H1 (cell line): ENCODE results near the gene STX18. TPM values are rescaled to one million over a fixed set of nuclear protein-coding genes. Genes with fewer than 3 reads are reported as not detected.

ENCODE experiments used
- CTCF ChIA-PET: fragments of 300-600 bp; sonication (Branson Sonifier 250); formaldehyde crosslinking; loops from one replicate; lab custom pipeline; 2021; ENCODE audit not compliant: partially characterized antibody; lab: Charles Lee
- POLR2A ChIA-PET: fragments of 300-600 bp; sonication (Branson Sonifier 250); formaldehyde crosslinking; loops from one replicate; lab custom pipeline; 2021; ENCODE audit warnings: inconsistent platforms; ENCODE audit not compliant: partially characterized antibody; lab: Charles Lee
- DNase-seq, 2 experiments: peaks; one replicate each; pipeline versions ENCODE4 v3.0.0 to v3.0.0-alpha.2; 2010 to 2022; ENCODE audit warnings: low spot score in 2 of 2, low read depth in 1 of 2, mixed read lengths in 1 of 2
- FAIRE-seq: peaks from 2 replicates; lab custom pipeline; 2011; peaks lifted over from hg19 to GRCh38; lab: Jason Lieb, UNC
- H2AFZ ChIP-seq: 2 replicates; pipeline ENCODE4 v1.8.1; 2012; ENCODE audit warnings: low read length, inconsistent platforms
- H2AK5ac ChIP-seq: 2 replicates; pipeline ENCODE4 v1.6.1; 2013; ENCODE audit warnings: low read depth, low read length
- H2BK120ac ChIP-seq: replicated peaks from 2 replicates; pipeline ENCODE3; 2013; ENCODE audit warnings: low read depth, low read length, inconsistent platforms
- H2BK12ac ChIP-seq: 2 replicates; pipeline ENCODE4 v1.6.1; 2013; ENCODE audit warnings: low read depth, low read length
- H2BK15ac ChIP-seq: 2 replicates; pipeline ENCODE4 v1.6.1; 2013; ENCODE audit warnings: low read length
- H2BK20ac ChIP-seq: 2 replicates; pipeline ENCODE4 v1.6.1; 2013; ENCODE audit warnings: low read length
- H2BK5ac ChIP-seq: 2 replicates; pipeline ENCODE4 v1.6.1; 2013; ENCODE audit warnings: low read depth, low read length
- H3K14ac ChIP-seq: 2 replicates; pipeline ENCODE4 v1.6.1; 2013; ENCODE audit warnings: inconsistent platforms; ENCODE audit not compliant: insufficient read length
- H3K18ac ChIP-seq: 2 replicates; pipeline ENCODE4 v1.6.1; 2013; ENCODE audit warnings: low read length; ENCODE audit errors: extremely low read depth
- H3K23ac ChIP-seq: 2 replicates; pipeline ENCODE4 v1.6.1; 2013; ENCODE audit warnings: inconsistent platforms; ENCODE audit not compliant: insufficient read length
- H3K23me2 ChIP-seq: 2 replicates; pipeline ENCODE4 v1.6.1; 2013; ENCODE audit warnings: low read depth, low read length
- H3K27ac ChIP-seq: 2 replicates; pipeline ENCODE4 v1.6.1; 2011; ENCODE audit warnings: low read depth, low read length, inconsistent platforms
- H3K27me3 ChIP-seq, 4 experiments: replicated peaks in 1 of 4; 1 replicate in 1 of 4; 2 replicates in 3 of 4; pipeline versions ENCODE4 v1.6.1 to v1.8.1; 2011 to 2013; ENCODE audit warnings: low read length in 3 of 4, mild to moderate bottlenecking in 3 of 4, inconsistent platforms in 2 of 4, mixed read lengths in 2 of 4, moderate library complexity in 1 of 4; ENCODE audit not compliant: control insufficient read depth in 3 of 4, insufficient read depth in 3 of 4; ENCODE audit errors: extremely low read depth in 1 of 4
- H3K36me3 ChIP-seq, 4 experiments: 2 replicates each; pipeline versions ENCODE4 v1.6.1 to v1.8.1; 2011 to 2013; ENCODE audit warnings: mild to moderate bottlenecking in 4 of 4, low read length in 3 of 4, moderate library complexity in 2 of 4, control low read depth in 1 of 4, inconsistent platforms in 1 of 4; ENCODE audit not compliant: insufficient read depth in 4 of 4, control insufficient read depth in 2 of 4
- H3K4ac ChIP-seq: replicated peaks from 2 replicates; pipeline ENCODE3; 2013; ENCODE audit warnings: low read length, low read depth, mixed read lengths, inconsistent platforms; ENCODE audit not compliant: insufficient read length
- H3K4me1 ChIP-seq, 4 experiments: replicated peaks in 1 of 4; 1 replicate in 1 of 4; 2 replicates in 3 of 4; pipeline versions ENCODE4 v1.6.1 to v1.8.1; 2011 to 2013; ENCODE audit warnings: low read length in 3 of 4, inconsistent platforms in 2 of 4, mixed read lengths in 1 of 4; ENCODE audit not compliant: insufficient read depth in 4 of 4, control insufficient read depth in 3 of 4
- H3K4me2 ChIP-seq, 2 experiments: 2 replicates each; pipeline versions ENCODE4 v1.6.1 to v1.8.1; 2011 to 2013; ENCODE audit warnings: low read depth in 2 of 2, low read length in 2 of 2, control low read depth in 1 of 2, inconsistent platforms in 1 of 2, mild to moderate bottlenecking in 1 of 2; ENCODE audit not compliant: insufficient read depth in 1 of 2
- H3K4me3 ChIP-seq, 4 experiments: fragments of 200-600, 300-600 bp in 1 of 4; sonication (generic), shearing (Covaris generic), sonication (Bioruptor Twin) in 1 of 4; 2 replicates each; pipeline versions ENCODE4 v1.5.1 to v1.8.1; 2011 to 2016; ENCODE audit warnings: low read length in 4 of 4, low read depth in 3 of 4, control low read depth in 2 of 4, inconsistent platforms in 2 of 4, mild to moderate bottlenecking in 2 of 4, mixed read lengths in 1 of 4, moderate library complexity in 1 of 4; ENCODE audit not compliant: insufficient read depth in 2 of 4; ENCODE audit errors: extremely low read depth in 1 of 4
- H3K56ac ChIP-seq: replicated peaks from 2 replicates; pipeline ENCODE3; 2013; ENCODE audit warnings: low read depth, mild to moderate bottlenecking, mixed read lengths, low read length, inconsistent platforms; ENCODE audit not compliant: insufficient read length
- H3K79me1 ChIP-seq: 2 replicates; pipeline ENCODE4 v1.6.1; 2013; ENCODE audit warnings: low read depth, low read length, control low read depth
- H3K79me2 ChIP-seq, 2 experiments: 2 replicates each; pipeline versions ENCODE4 v1.6.1 to v1.8.1; 2012 to 2013; ENCODE audit warnings: low read length in 2 of 2, mild to moderate bottlenecking in 2 of 2, inconsistent platforms in 1 of 2; ENCODE audit not compliant: insufficient read depth in 2 of 2, control insufficient read depth in 1 of 2
- H3K9ac ChIP-seq, 4 experiments: replicated peaks in 1 of 4; 1 replicate in 1 of 4; 2 replicates in 3 of 4; pipeline versions ENCODE4 v1.6.1 to v1.8.1; 2011 to 2013; ENCODE audit warnings: low read depth in 3 of 4, low read length in 3 of 4, control low read depth in 2 of 4, mild to moderate bottlenecking in 2 of 4, moderate library complexity in 2 of 4, inconsistent platforms in 1 of 4; ENCODE audit errors: extremely low read depth in 1 of 4
- H3K9me3 ChIP-seq, 2 experiments: 2 replicates each; pipeline versions ENCODE4 v1.6.1 to v1.8.1; 2012 to 2013; ENCODE audit warnings: mild to moderate bottlenecking in 2 of 2, moderate library complexity in 2 of 2, control low read depth in 1 of 2, inconsistent platforms in 1 of 2, low read depth in 1 of 2, low read length in 1 of 2, mixed read lengths in 1 of 2; ENCODE audit not compliant: insufficient read depth in 2 of 2
- H4K20me1 ChIP-seq, 2 experiments: replicated peaks in 1 of 2; 2 replicates each; pipeline versions ENCODE3 to v1.8.1; 2011 to 2013; ENCODE audit warnings: inconsistent platforms in 2 of 2, low read length in 2 of 2, mild to moderate bottlenecking in 1 of 2; ENCODE audit not compliant: insufficient read depth in 2 of 2, control insufficient read depth in 1 of 2
- H4K5ac ChIP-seq: 2 replicates; pipeline ENCODE4 v1.6.1; 2013; ENCODE audit warnings: low read length, low read depth, mixed read lengths, inconsistent platforms; ENCODE audit not compliant: insufficient read length
- H4K8ac ChIP-seq: 2 replicates; pipeline ENCODE4 v1.8.0; 2013; ENCODE audit warnings: mild to moderate bottlenecking, moderate library complexity, low read length, inconsistent platforms; ENCODE audit not compliant: insufficient read depth; ENCODE audit errors: extremely low read depth
- H4K91ac ChIP-seq: replicated peaks from 2 replicates; pipeline ENCODE3; 2013; ENCODE audit warnings: low read length, mixed read lengths, inconsistent platforms; ENCODE audit not compliant: insufficient read length
- ATF3 ChIP-seq: IDR thresholded peaks from 2 replicates; pipeline ENCODE4 v1.6.1; 2011; ENCODE audit warnings: low read depth, mild to moderate bottlenecking, low read length; ENCODE audit not compliant: insufficient read depth
- BCL11A ChIP-seq, 2 experiments: IDR thresholded peaks; one replicate each; pipeline ENCODE4 v1.6.1; 2011; ENCODE audit warnings: low read depth in 2 of 2, low read length in 2 of 2, mild to moderate bottlenecking in 2 of 2
- CREB1 ChIP-seq: IDR thresholded peaks from 2 replicates; pipeline ENCODE4 v1.6.1; 2012; ENCODE audit warnings: inconsistent platforms
- E2F6 ChIP-seq: IDR thresholded peaks from 2 replicates; pipeline ENCODE4 v1.6.1; 2012; ENCODE audit warnings: inconsistent platforms
- PHF8 ChIP-seq: fragments of 200-600 bp; sonication (generic); conservative IDR thresholded peaks from 2 replicates; pipeline ENCODE4 v1.7.1; 2012; ENCODE audit warnings: low read depth, mild to moderate bottlenecking, inconsistent platforms, low read length, moderate library complexity
- POLR2AphosphoS5 ChIP-seq: IDR thresholded peaks from 2 replicates; pipeline ENCODE4 v1.6.1; 2011; ENCODE audit warnings: low read depth, low read length
- SIN3A ChIP-seq, 2 experiments: IDR thresholded peaks in 1 of 2; conservative IDR thresholded peaks in 1 of 2; 2 replicates each; pipeline ENCODE4 v1.6.1; 2011 to 2012; ENCODE audit warnings: low read length in 2 of 2, improper control_type of control experiment in 1 of 2, low read depth in 1 of 2, mild to moderate bottlenecking in 1 of 2
- SP4 ChIP-seq: IDR thresholded peaks from 2 replicates; pipeline ENCODE4 v1.6.1; 2012; ENCODE audit warnings: low read length, inconsistent platforms
- TAF1 ChIP-seq: IDR thresholded peaks from 2 replicates; pipeline ENCODE4 v1.6.1; 2011; ENCODE audit warnings: mild to moderate bottlenecking, low read depth, low read length
- WGBS, 2 experiments: shearing (Covaris generic) in 1 of 2; methylation state at CpG; one replicate each; pipeline versions ENCODE4 v1.1.6 to v1.1.7; 2013 to 2015; ENCODE audit warnings: low lambda C conversion rate in 2 of 2, mixed read lengths in 2 of 2, inconsistent platforms in 1 of 2, low coverage in 1 of 2, missing lambda C conversion rate in 1 of 2; ENCODE audit not compliant: insufficient replicate concordance in 2 of 2, insufficient coverage in 1 of 2, insufficient read length in 1 of 2; ENCODE audit errors: extremely low coverage in 1 of 2, missing lambda C conversion rate in 1 of 2; 5-methylcytosine and 5-hydroxymethylcytosine counted together
- polyA plus RNA-seq, 7 experiments: library from polyadenylated mRNA; depleted of rRNA in 3 of 7; stranded (reverse) in 5 of 7; unstranded in 2 of 7; fragments of >200 nt in 5 of 7; fragments of 200-250 nt in 2 of 7; gene quantifications; 1 replicate in 5 of 7; 2 replicates in 1 of 7; 4 replicates in 1 of 7; pipeline versions ENCODE4 v1.2.1 to v1.2.3, GENCODE V29; 2011 to 2013; ENCODE audit warnings: missing spikeins in 2 of 7, mixed read lengths in 2 of 7
- total RNA-seq: library from RNA; stranded (reverse); fragmentation: NEBNext Ultra II Directional; extraction: Animal tissue kit (Norgen Biotek cat#: 25700); gene quantifications from 2 replicates; pipeline ENCODE4 v1.2.1, GENCODE V29; 2021

Gene STX18
- total and polyA plus RNA-seq, 2 of the 8 experiments (the other 6 are each of a cell fraction or from before 2014, with no cell fraction given): 14.6 to 18.3 TPM

GRCh38 chr4:4541040-4541631 lies 712 bp downstream of the STX18 start:
- Histone ChIP-seq H3K18ac (no peak overlapping the region), H4K5ac (no peak overlapping the region), H4K91ac (no peak overlapping the region), H2AK5ac (no peak overlapping the region; the same call in 1 of the 2 replicates), H3K79me2 (peaks cover 4 to 44% of the 10 kb centered on the region in 2 experiments; a peak in 3 of 4 replicates), H3K56ac (no peak overlapping the region), H3K4me1 (0 out of 7 replicates have a peak, but pooled peaks cover 0 to 3% (median 0%) of the 10 kb centered on the region in 4 experiments), H2AFZ (peak overlapping the region; percentile 42), H3K27me3 (no peaks in the 10 kb centered on the region), H4K8ac (peak overlapping the region; percentile 95), H3K27ac (peak overlapping the region; percentile 78), H2BK120ac (no peak overlapping the region), H3K23me2 (peaks cover 9% of the 10 kb centered on the region), H2BK12ac (no peak overlapping the region), H3K4me3 (peak overlapping the region; percentile 88 to 95 (median 90)), H3K14ac (no peak overlapping the region), H3K79me1 (peaks cover 6% of the 10 kb centered on the region), H3K9ac (peak overlapping the region; percentile 69 to 91 (median 84)), H2BK15ac (no peak overlapping the region), H2BK5ac (no peak overlapping the region), H4K20me1 (peaks cover 2 to 8% of the 10 kb centered on the region in 2 experiments), H3K23ac (no peak overlapping the region), H3K9me3 (no peaks in the 10 kb centered on the region), H3K4me2 (peak overlapping the region; percentile 72 to 79), H3K36me3 (peaks cover 0 to 7% (median 2%) of the 10 kb centered on the region in 4 experiments; a peak in 3 of 8 replicates), H2BK20ac (no peak overlapping the region), H3K4ac (no peak overlapping the region)
- no peak for DNase-seq
- no peak for TF ChIP-seq E2F6
- 0 out of 4 replicates have a peak, but pooled peaks of 1 of the 2 experiments have one; percentile 36 for TF ChIP-seq SIN3A (conservative IDR thresholded peaks at IDR 0.05 in 1 of 2, IDR thresholded peaks at IDR 0.05 in 1 of 2; ENCODE audit: low read depth in 1 of 2, low read length in 2 of 2)
- TF ChIP-seq POLR2AphosphoS5: no peak
- no peak for TF ChIP-seq TAF1
- no peak for TF ChIP-seq CREB1
- TF ChIP-seq ATF3: no peak
- TF ChIP-seq SP4: no peak
- no peak for TF ChIP-seq BCL11A (IDR thresholded peaks at IDR 0.05; ENCODE audit: low read depth in 2 of 2, low read length in 2 of 2)
- no peak for TF ChIP-seq PHF8
- ChIA-PET POLR2A (interaction anchor here (0.6 to 3.5 kb wide), 6 partner anchors 10 to 94 kb away, joined by 3 to 17 read pairs (median 5); no protein-coding TSS in a partner anchor), CTCF (interaction anchor here (1.4 to 3.7 kb wide), 8 partner anchors 14 to 137 kb away, joined by 3 to 15 read pairs (median 8); no protein-coding TSS in a partner anchor)
- WGBS, 2 experiments: 21% methylated on average over 10 of the region's 10 CpGs; no CpG with 5 or more reads in 1 of the 2 experiments
- no peak for FAIRE-seq
